ENCODE measurements around the gene MAST3. TPM values are rescaled to one million over a fixed set of nuclear protein-coding genes. Genes with fewer than 3 reads are reported as not detected.

MAST3 gene
- total and polyA plus RNA-seq, 2 of the 8 experiments (the other 6 are each of a cell fraction or from before 2014, with no cell fraction given), result 3.4 to 9.0 TPM

DNA sequence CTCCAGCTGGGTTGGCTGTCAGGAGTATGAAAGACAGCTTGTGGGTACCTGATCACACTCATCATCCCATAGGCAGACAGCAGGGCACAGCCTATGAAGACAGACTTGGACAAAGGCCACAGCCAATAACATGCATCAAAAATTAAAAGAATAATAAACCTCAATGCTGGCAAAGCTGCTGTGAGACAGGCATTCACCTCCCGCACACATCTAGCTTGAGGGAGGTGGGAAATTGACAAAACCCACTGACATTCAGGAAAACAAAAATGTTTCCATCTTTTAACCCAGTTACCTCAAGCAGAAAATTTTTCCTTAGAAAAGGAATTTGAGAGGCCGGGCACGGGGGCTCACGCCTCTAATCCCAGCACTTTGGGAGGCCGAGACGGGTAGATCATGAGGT, 25.2 kb upstream of the MAST3 start:
- DNase-seq (ENCODE audit: low read depth in 1 of 2, low spot score in 2 of 2) (no peak), FAIRE-seq (no peak)
- Histone ChIP-seq H3K23me2 (ENCODE audit: low read depth, low read length) (no peaks in the 10 kb centered on the region), H3K79me2 (ENCODE audit: control insufficient read depth in 1 of 2, insufficient read depth in 2 of 2, low read length in 2 of 2) (no peaks in the 10 kb centered on the region), H3K27me3 (replicated peaks in 1 of 4; ENCODE audit: control insufficient read depth in 3 of 4, extremely low read depth in 1 of 4, insufficient read depth in 3 of 4, low read length in 3 of 4) (no peaks in the 10 kb centered on the region), H2BK5ac (ENCODE audit: low read depth, low read length) (no peak overlapping the region), H3K18ac (ENCODE audit: extremely low read depth, low read length) (no peak overlapping the region), H3K4me3 (ENCODE audit: extremely low read depth in 1 of 4, insufficient read depth in 2 of 4, low read depth in 3 of 4, low read length in 4 of 4) (no peak overlapping the region), H2AFZ (ENCODE audit: low read length) (no peak overlapping the region), H3K56ac (replicated peaks; ENCODE audit: insufficient read length, low read depth, low read length) (no peak overlapping the region), H3K23ac (ENCODE audit: insufficient read length) (no peak overlapping the region), H3K27ac (ENCODE audit: low read depth, low read length) (no peak overlapping the region), H2AK5ac (ENCODE audit: low read depth, low read length) (no peak overlapping the region), H4K91ac (replicated peaks; ENCODE audit: insufficient read length, low read length) (no peak overlapping the region), H2BK20ac (ENCODE audit: low read length) (no peak overlapping the region), H3K4me2 (ENCODE audit: insufficient read depth in 1 of 2, low read depth in 2 of 2, low read length in 2 of 2) (no peak overlapping the region), H3K14ac (ENCODE audit: insufficient read length) (no peak overlapping the region), H4K8ac (ENCODE audit: extremely low read depth, insufficient read depth, low read length) (no peak overlapping the region), H3K4ac (replicated peaks; ENCODE audit: insufficient read length, low read depth, low read length) (peak overlapping the region; percentile 53), H2BK120ac (replicated peaks; ENCODE audit: low read depth, low read length) (peak overlapping the region; percentile 22), H3K9me3 (ENCODE audit: insufficient read depth in 2 of 2, low read depth in 1 of 2, low read length in 1 of 2) (no peaks in the 10 kb centered on the region), H3K36me3 (ENCODE audit: control insufficient read depth in 2 of 4, insufficient read depth in 4 of 4, low read length in 3 of 4) (no peaks in the 10 kb centered on the region), H2BK12ac (ENCODE audit: low read depth, low read length) (no peak overlapping the region), H2BK15ac (ENCODE audit: low read length) (no peak overlapping the region), H4K20me1 (replicated peaks in 1 of 2; ENCODE audit: control insufficient read depth in 1 of 2, insufficient read depth in 2 of 2, low read length in 2 of 2) (no peaks in the 10 kb centered on the region), H3K9ac (replicated peaks in 1 of 4; ENCODE audit: extremely low read depth in 1 of 4, low read depth in 3 of 4, low read length in 3 of 4) (no peak overlapping the region), H3K79me1 (ENCODE audit: low read depth, low read length) (no peaks in the 10 kb centered on the region), H3K4me1 (replicated peaks in 1 of 4; ENCODE audit: control insufficient read depth in 3 of 4, insufficient read depth in 4 of 4, low read length in 3 of 4) (no peaks in the 10 kb centered on the region), H4K5ac (ENCODE audit: insufficient read length, low read depth, low read length) (no peak overlapping the region)
- ChIA-PET POLR2A (ENCODE audit: partially characterized antibody) (interaction anchor here (1.0 kb wide), 1 partner anchor 32 kb away, joined by 3 read pairs; no protein-coding TSS in a partner anchor), CTCF (ENCODE audit: partially characterized antibody) (interaction anchor here (0.9 to 1.9 kb wide), 4 partner anchors 10 to 76 kb away, joined by 3 to 7 read pairs (median 5); no protein-coding TSS in a partner anchor)
- TF ChIP-seq CEBPB (IDR thresholded peaks at IDR 0.05; ENCODE audit: low read depth, low read length), result no peak
- TF ChIP-seq SRF (IDR thresholded peaks at IDR 0.05; ENCODE audit: low read depth, low read length), result no peak
- TF ChIP-seq SP2 (IDR thresholded peaks at IDR 0.05; ENCODE audit: low read length), result no peak
- no peak for TF ChIP-seq SIX5 (IDR thresholded peaks at IDR 0.05; ENCODE audit: low read depth, low read length)
- TF ChIP-seq KDM1A (IDR thresholded peaks at IDR 0.05; ENCODE audit: borderline replicate concordance, low read length), result no peak
- no peak for TF ChIP-seq TBP (IDR thresholded peaks at IDR 0.05; ENCODE audit: low read depth, low read length)
- TF ChIP-seq, protein P1, sequence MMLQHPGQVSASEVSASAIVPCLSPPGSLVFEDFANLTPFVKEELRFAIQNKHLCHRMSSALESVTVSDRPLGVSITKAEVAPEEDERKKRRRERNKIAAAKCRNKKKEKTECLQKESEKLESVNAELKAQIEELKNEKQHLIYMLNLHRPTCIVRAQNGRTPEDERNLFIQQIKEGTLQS (IDR thresholded peaks at IDR 0.05; ENCODE audit: insufficient read depth, low read depth, low read length), result no peak
- no peak for TF ChIP-seq SP4 (IDR thresholded peaks at IDR 0.05; ENCODE audit: low read length)
- TF ChIP-seq ASH2L (IDR thresholded peaks at IDR 0.05; ENCODE audit: low read length), result no peak
- TF ChIP-seq GABPA (IDR thresholded peaks at IDR 0.05; ENCODE audit: borderline replicate concordance, insufficient read depth, low read length), result no peak
- TF ChIP-seq JUN (IDR thresholded peaks at IDR 0.05; ENCODE audit: low read depth, low read length), result no peak
- TF ChIP-seq FOSL1 (IDR thresholded peaks at IDR 0.05; ENCODE audit: insufficient read depth, low read depth, low read length), result no peak
- TF ChIP-seq RBBP5 (IDR thresholded peaks at IDR 0.05; ENCODE audit: borderline replicate concordance, low read depth, low read length), result no peak
- no peak for TF ChIP-seq CHD1 (IDR thresholded peaks at IDR 0.05; ENCODE audit: low read depth, low read length)
- 93% methylated on average over 6 of the region's 6 CpGs; no CpG with 5 or more reads in 1 of the 2 experiments for WGBS, 2 experiments (ENCODE audit: extremely low coverage in 1 of 2, insufficient coverage in 1 of 2, insufficient read length in 1 of 2, insufficient replicate concordance in 2 of 2, low coverage in 1 of 2, low lambda C conversion rate in 2 of 2, missing lambda C conversion rate in 1 of 2)

Measured in H1 (cell line).